ENCODE results near the gene ASCL3. TPM values are rescaled to one million over a fixed set of nuclear protein-coding genes. Genes with fewer than 3 reads are reported as not detected.
A peak's percentile ranks its signal among the peaks of the same experiment; 100 is the strongest.
"Not testable (repeated sequence)": the region's sequence is repeated elsewhere in the genome, so short reads cannot be mapped to it uniquely, and the experiment has no call there.

Gene ASCL3
- total RNA-seq, 1 experiment from 2014 or later, result not detected

GRCh38 chr11:8937659-8938058, 5.2 kb downstream of the ASCL3 start:
- POLR2A ChIA-PET, result no interaction called here
- Mint-ChIP-seq H3K36me3 (ENCODE audit: insufficient read depth, unreplicated experiment) (no peaks in the 10 kb centered on the region), H3K9me3 (ENCODE audit: unreplicated experiment) (no peaks in the 10 kb centered on the region), H3K27ac (ENCODE audit: unreplicated experiment) (no peak overlapping the region), H3K4me1 (ENCODE audit: low read depth, unreplicated experiment) (peaks cover 17% of the 10 kb centered on the region), H3K4me3 (ENCODE audit: unreplicated experiment) (no peak overlapping the region), H3K27me3 (ENCODE audit: insufficient read depth, unreplicated experiment) (no peaks in the 10 kb centered on the region)
- Histone ChIP-seq H3K4me3 (ENCODE audit: low read depth, low read length) (no peak overlapping the region), H3K36me3 (ENCODE audit: control insufficient read depth, insufficient read depth, low read length) (no peaks in the 10 kb centered on the region), H3K27me3 (replicated peaks; ENCODE audit: control insufficient read depth, insufficient read depth, low read length) (no peaks in the 10 kb centered on the region; the same call in 1 of the 2 replicates), H3K4me1 (peaks cover 22% of the 10 kb centered on the region), H3K9me3 (peaks cover 4% of the 10 kb centered on the region; the same call in 1 of the 2 replicates)
- BruUV-seq (replicated peaks), result no TSS peak
- CTCF ChIA-PET, result interaction anchor here (1.1 kb wide), 1 partner anchor 22 kb away, joined by 4 read pairs; no protein-coding TSS in a partner anchor
- TF ChIP-seq CTCF (IDR thresholded peaks at IDR 0.05; ENCODE audit: insufficient read depth in 1 of 2, low read depth in 1 of 2, low read length in 1 of 2, severe bottlenecking in 1 of 2, unreplicated experiment in 1 of 2), result no peak
- intact Hi-C loops (cut with micrococcal nuclease; ENCODE audit: unreplicated experiment), result no loop called here
- DNase-seq, result no peak

GRCh38 chr11:8937159-8937558, 5.7 kb downstream of the ASCL3 start:
- Histone ChIP-seq H3K4me3 (ENCODE audit: low read depth, low read length) (no peak overlapping the region), H3K27me3 (replicated peaks; ENCODE audit: control insufficient read depth, insufficient read depth, low read length) (no peaks in the 10 kb centered on the region; the same call in 1 of the 2 replicates), H3K36me3 (ENCODE audit: control insufficient read depth, insufficient read depth, low read length) (no peaks in the 10 kb centered on the region), H3K4me1 (peaks cover 22% of the 10 kb centered on the region), H3K9me3 (peaks cover 4% of the 10 kb centered on the region; the same call in 1 of the 2 replicates)
- intact Hi-C loops (cut with micrococcal nuclease; ENCODE audit: unreplicated experiment), result no loop called here
- Mint-ChIP-seq H3K36me3 (ENCODE audit: insufficient read depth, unreplicated experiment) (no peaks in the 10 kb centered on the region), H3K27ac (ENCODE audit: unreplicated experiment) (no peak overlapping the region), H3K4me3 (ENCODE audit: unreplicated experiment) (no peak overlapping the region), H3K9me3 (ENCODE audit: unreplicated experiment) (no peaks in the 10 kb centered on the region), H3K4me1 (ENCODE audit: low read depth, unreplicated experiment) (peaks cover 17% of the 10 kb centered on the region), H3K27me3 (ENCODE audit: insufficient read depth, unreplicated experiment) (no peaks in the 10 kb centered on the region)
- DNase-seq, result no peak
- TF ChIP-seq CTCF (IDR thresholded peaks at IDR 0.05; ENCODE audit: insufficient read depth in 1 of 2, low read depth in 1 of 2, low read length in 1 of 2, severe bottlenecking in 1 of 2, unreplicated experiment in 1 of 2), result no peak
- CTCF ChIA-PET, result interaction anchor here (1.1 kb wide), 1 partner anchor 22 kb away, joined by 4 read pairs; no protein-coding TSS in a partner anchor
- POLR2A ChIA-PET, result no interaction called here
- BruUV-seq (replicated peaks), result no TSS peak

- H3K4me1 Mint-ChIP-seq (ENCODE audit: low read depth, unreplicated experiment), result peaks cover 10% of the 10 kb centered on the region
- not testable (repeated sequence) for H3K36me3 Mint-ChIP-seq (ENCODE audit: insufficient read depth, unreplicated experiment); DNase-seq; H3K4me3 ChIP-seq (ENCODE audit: low read depth, low read length); H3K27me3 ChIP-seq (replicated peaks; ENCODE audit: control insufficient read depth, insufficient read depth, low read length); H3K36me3 ChIP-seq (ENCODE audit: control insufficient read depth, insufficient read depth, low read length); H3K4me3 Mint-ChIP-seq (ENCODE audit: unreplicated experiment); H3K9me3 Mint-ChIP-seq (ENCODE audit: unreplicated experiment); H3K27me3 Mint-ChIP-seq (ENCODE audit: insufficient read depth, unreplicated experiment); BruUV-seq (replicated peaks); H3K9me3 ChIP-seq
- POLR2A ChIA-PET, result interaction anchor here (1.4 kb wide), 1 partner anchor 29 kb away, joined by 7 read pairs; the partner anchor contains the start of gene TMEM9B
- intact Hi-C loops (cut with micrococcal nuclease; ENCODE audit: unreplicated experiment), result loop anchor here (1.0 to 2.0 kb wide), 2 partner anchors 19 to 24 kb away; no protein-coding TSS in a partner anchor
- H3K4me1 ChIP-seq, result peaks cover 22% of the 10 kb centered on the region
- CTCF ChIA-PET, result interaction anchor here (1.5 to 2.0 kb wide), 3 partner anchors 21 to 202 kb away, joined by 6 to 9 read pairs (median 7); no protein-coding TSS in a partner anchor
- peak overlapping the region; percentile 85 for H3K27ac Mint-ChIP-seq (ENCODE audit: unreplicated experiment)
Observed at GRCh38 chr11:8935789-8936188, 7.0 kb downstream of the ASCL3 start.
